ENCODE measurements around the gene INTS1.

The INTS1 gene

GRCh38 chr7:1425292-1426136 lies 78.7 kb downstream of the INTS1 start:
- no peak for DNase-seq (ENCODE audit: extremely low read depth, low read depth)
- H3K4me3 ChIP-seq (replicated peaks; ENCODE audit: low read depth, low read length): no peak overlapping the region
- TF ChIP-seq, protein P1, sequence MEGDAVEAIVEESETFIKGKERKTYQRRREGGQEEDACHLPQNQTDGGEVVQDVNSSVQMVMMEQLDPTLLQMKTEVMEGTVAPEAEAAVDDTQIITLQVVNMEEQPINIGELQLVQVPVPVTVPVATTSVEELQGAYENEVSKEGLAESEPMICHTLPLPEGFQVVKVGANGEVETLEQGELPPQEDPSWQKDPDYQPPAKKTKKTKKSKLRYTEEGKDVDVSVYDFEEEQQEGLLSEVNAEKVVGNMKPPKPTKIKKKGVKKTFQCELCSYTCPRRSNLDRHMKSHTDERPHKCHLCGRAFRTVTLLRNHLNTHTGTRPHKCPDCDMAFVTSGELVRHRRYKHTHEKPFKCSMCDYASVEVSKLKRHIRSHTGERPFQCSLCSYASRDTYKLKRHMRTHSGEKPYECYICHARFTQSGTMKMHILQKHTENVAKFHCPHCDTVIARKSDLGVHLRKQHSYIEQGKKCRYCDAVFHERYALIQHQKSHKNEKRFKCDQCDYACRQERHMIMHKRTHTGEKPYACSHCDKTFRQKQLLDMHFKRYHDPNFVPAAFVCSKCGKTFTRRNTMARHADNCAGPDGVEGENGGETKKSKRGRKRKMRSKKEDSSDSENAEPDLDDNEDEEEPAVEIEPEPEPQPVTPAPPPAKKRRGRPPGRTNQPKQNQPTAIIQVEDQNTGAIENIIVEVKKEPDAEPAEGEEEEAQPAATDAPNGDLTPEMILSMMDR (IDR thresholded peaks at IDR 0.05; ENCODE audit: low read depth, low read length, missing control alignments): no peak

DNA sequence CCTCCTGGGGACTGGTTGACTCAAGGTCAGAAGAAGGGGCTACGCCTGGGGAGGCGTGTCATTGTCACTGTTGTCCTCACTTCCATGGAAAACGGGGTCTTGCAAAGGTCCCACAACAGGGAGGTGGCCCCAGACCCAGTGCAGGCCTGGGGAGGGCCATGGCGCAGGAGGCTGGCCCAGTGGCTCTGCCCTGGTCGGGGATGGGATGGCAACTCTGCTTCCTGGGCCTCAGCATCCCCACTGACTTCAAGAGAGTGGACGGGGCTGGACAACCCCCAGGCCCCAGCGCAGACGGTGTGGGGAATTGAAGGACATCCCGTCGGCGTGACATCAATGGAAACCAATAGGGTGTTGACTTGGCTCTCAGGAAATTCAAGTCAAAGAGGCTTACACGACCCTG lies 80.1 kb downstream of the INTS1 start:
- DNase-seq (ENCODE audit: extremely low read depth, low read depth): no peak
- TF ChIP-seq, protein P1 (IDR thresholded peaks at IDR 0.05; ENCODE audit: low read depth, low read length, missing control alignments): no peak
- H3K4me3 ChIP-seq (replicated peaks; ENCODE audit: low read depth, low read length): no peak overlapping the region

DNA sequence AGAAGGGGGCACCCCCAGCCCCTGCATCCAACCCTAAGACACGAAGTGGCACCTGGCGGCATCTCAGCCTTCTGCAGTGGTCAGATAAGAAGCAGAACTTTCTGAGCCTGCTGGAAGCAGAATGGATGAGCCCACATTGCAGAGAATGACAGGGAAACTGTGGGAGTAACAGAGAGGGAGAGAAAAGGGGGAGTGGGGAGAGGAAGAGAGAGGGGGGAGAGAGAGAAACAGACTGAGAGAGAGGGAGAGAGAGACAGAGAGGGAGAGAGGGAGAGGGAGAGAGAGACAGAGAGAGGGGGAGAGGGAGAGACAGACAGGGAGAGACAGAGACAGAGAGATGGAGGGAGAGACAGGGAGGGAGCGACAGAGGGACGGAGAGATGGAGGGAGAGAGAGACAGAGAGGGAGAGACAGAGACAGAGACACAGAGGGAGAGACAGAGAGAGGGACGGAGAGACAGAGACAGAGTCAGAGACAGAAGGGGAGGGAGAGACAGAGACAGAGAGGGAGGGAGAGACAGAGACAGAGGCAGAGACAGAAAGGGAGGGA lies 80.9 kb downstream of the INTS1 start:
- no peak for DNase-seq (ENCODE audit: extremely low read depth, low read depth)
- TF ChIP-seq, protein P1 (IDR thresholded peaks at IDR 0.05; ENCODE audit: low read depth, low read length, missing control alignments): no peak
- H3K4me3 ChIP-seq (replicated peaks; ENCODE audit: low read depth, low read length): no peak overlapping the region

DNA sequence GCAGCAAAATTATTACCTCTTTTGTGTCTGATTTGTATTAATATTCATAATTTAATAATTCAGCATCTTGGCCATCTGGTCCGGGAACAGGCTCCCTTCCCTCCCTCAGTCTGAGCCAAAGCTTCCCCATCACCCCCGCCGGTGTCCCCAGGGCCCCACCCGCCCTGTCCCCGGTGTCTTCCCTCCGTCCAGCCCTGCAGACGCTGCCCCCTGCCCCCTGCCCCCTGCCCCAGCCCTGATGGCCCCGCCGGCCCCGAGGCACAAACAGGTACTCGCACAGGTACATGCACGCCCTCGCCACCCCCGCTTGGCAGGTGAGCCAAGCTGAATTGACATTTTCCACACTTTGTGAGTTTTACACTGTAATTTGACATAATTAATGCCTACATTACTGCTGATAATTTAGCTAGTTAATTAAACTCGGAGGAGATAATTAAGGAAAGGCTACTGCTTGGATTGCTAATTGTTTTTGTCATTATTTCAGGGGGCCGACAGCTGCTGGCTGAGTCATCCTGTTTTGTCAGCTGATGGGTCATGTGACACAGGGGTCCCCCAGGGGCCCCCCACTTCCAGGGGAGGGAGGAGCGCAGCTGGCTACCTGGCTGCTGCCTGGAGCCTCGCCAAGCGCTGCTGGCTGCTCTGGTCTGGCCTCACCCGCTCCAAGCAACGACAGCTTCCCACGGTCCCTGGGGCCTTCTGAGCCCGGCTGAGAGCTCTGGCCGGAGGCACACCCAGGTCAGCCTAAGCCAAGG lies 81.5 kb downstream of the INTS1 start:
- DNase-seq (ENCODE audit: extremely low read depth, low read depth): no peak

DNA sequence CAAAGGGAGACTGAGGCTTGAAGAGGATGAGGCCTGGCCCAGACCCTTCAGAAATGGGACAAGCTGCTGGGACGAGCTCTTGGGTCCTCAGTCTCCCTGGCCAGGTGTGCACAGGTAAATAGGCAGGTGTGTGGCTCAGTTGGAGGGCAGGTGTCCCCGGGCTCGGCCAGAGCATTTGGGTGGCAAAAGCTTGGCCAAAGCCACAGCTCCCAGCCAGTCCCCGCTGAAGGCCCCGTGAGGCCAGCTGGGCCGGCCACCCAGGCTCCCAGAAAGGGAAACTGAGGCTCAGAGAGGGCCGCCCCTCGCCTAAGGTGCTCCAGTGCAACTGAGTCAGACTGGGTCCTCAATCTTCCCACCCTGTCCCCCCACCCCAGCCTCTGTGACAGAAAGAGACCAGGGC lies 82.2 kb downstream of the INTS1 start:
- TF ChIP-seq, protein P1 (IDR thresholded peaks at IDR 0.05; ENCODE audit: low read depth, low read length, missing control alignments): no peak
- DNase-seq (ENCODE audit: extremely low read depth, low read depth): no peak
- H3K4me3 ChIP-seq (replicated peaks; ENCODE audit: low read depth, low read length): no peak overlapping the region

More for the DNA sequence above, 81.5 kb downstream of the INTS1 start:
- TF ChIP-seq, protein P1 (IDR thresholded peaks at IDR 0.05; ENCODE audit: low read depth, low read length, missing control alignments): no peak
- H3K4me3 ChIP-seq (replicated peaks; ENCODE audit: low read depth, low read length): no peak overlapping the region

DNA sequence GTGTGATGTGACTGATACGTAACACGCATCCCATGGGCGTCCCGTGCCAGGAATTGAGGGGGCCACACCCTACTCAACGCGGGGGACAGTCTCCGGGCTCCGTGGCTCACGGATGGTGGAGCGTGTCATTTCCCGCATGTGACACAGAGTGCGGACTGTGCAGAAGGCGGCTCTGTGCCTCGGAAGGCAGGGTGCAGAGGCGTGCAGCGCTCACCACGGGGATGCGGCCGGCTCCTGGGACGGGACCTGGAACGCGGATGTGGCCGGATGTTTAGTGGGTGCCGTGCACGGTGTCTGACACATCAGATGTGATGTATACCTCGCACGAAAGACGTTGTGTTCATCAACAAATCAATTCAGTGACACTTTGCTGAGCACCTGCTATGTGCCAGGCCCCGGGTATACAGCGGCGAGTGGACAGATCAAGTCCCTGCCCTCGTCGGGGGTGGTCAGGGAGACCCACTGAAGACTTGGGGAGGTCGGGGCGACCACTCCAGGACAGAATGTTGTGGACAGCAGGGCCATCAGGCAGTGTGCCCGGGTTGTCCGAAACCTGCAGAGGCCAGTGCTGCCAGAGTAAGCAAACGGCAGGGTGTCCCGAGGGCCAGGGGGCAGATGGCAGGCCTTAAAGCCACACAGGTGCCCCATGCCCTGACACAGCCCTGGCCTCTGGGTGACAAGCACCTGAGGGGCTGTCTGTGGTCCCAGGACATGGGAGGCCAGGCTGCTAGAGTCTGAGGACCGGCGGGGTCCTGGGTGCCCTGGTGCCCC lies 83.0 kb downstream of the INTS1 start:
- DNase-seq (ENCODE audit: extremely low read depth, low read depth): no peak
- TF ChIP-seq, protein P1 (IDR thresholded peaks at IDR 0.05; ENCODE audit: low read depth, low read length, missing control alignments): no peak
- H3K4me3 ChIP-seq (replicated peaks; ENCODE audit: low read depth, low read length): no peak overlapping the region

Data from HFF-Myc (cell line).